Measurements from ENCODE around the gene NFKB2.

Gene NFKB2

GRCh38 chr10:102409604-102410428 is 14.3 kb downstream of the NFKB2 start:
- DNase-seq = no peak

DNA sequence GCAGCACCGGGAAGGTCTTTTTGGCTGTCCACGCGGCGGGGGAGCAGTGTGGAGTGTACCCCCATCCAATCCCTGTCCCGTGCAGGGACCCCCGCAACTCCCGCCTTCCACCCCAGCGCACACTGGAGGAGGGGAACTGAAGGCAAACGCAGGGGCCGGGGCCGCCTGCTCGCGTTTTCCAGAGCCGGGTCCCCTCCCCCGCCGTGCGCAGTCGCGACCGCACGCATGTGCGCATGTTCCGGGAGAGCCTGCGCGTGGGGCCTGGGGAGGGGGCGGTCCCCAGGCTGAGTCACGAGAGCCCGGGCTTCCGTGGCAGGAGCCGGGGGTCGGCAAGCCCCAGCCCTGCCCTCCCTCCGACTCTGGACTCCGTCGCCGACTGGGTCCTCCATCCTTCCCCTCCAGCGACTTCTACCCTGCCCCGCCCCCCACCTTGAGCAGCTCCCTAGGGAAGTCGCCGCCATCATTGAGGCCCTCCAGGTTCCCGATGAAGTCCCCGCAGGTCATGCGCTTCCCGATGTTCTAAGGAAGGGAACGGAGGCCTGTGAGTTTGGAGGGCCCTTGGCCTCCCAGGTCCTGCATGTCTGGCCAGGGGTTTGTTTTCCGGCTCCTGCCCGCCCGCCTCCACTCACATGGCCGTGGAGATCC is 15.0 kb downstream of the NFKB2 start:
- peak; percentile 74 to 83 for DNase-seq

DNA sequence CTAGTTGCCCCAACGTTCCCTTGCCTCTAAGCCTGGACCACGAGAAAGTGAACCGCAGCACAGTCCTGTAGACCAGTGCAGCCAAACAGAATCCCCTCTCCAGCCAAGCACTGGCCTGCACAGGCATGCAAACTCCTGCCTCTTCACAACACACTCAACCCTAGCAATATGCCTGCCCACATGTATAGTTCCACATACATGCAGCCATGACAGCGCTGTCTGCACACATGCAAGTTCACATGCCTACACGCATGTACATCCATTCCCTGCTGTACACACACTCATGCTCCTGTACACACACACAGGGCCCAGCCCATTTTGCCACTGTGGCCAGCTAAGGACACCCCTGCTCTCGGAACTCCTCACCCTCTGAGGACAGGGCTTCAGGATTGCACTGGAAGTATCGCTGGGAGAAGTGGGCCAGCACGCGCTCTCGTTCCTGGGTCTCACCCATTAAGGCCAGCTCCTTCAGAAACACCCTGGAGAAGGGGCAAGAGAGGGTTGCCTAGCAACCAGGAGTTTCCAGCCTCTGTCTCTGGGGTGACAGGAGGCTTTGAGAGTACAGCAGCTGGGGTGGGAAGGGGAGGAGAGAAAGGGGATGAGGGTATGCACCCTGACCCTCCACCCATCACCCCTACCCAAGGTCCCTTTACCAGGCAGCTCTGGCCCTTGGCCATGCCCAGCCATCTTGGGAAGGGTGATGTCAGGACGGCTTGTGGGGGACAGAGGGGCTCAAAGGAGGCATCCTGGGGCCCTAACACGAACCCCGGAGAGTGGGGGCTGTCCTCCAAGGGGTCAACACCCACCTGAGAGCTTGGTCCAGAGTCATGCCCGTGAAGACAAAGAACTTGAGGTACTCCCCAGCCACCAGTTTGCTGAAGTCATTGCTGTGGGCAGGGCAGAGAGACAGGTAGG is 16.1 kb downstream of the NFKB2 start:
- no peak for DNase-seq

- DNase-seq = no peak
Observed at GRCh38 chr10:102412293-102412692, 16.8 kb downstream of the NFKB2 start.

- peak in 1 of 2 experiments; percentile 50 for DNase-seq
Observed at GRCh38 chr10:102413053-102413705, 17.7 kb downstream of the NFKB2 start.

GRCh38 chr10:102413806-102414561 is 18.5 kb downstream of the NFKB2 start:
- DNase-seq = no peak

GRCh38 chr10:102414749-102415148 is 19.2 kb downstream of the NFKB2 start:
- no peak for DNase-seq

DNA sequence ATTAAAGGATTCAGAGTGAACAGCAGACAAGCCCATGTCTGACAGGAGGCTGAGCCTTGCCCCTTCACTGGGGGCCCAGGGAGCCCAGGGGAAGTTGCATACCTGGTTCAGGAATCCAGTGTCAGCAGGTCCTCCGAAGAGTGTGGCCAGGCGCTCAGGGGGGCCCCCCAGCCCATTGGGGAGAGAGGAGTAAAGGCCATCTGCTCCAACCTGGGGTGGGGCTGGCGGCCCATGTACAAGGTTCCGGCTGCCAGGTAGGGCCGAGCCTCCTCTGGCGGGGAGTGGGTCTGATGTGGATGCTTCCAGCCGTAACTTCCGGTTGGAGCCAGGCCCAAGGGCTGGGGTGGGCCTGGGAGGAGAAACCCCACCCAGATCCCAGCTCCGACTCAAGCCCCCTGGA is 20.8 kb downstream of the NFKB2 start:
- DNase-seq = no peak

- DNase-seq = no peak
Observed at GRCh38 chr10:102416695-102417094, 21.2 kb downstream of the NFKB2 start.

- DNase-seq = no peak
Observed at GRCh38 chr10:102418622-102419268, 23.2 kb downstream of the NFKB2 start, which contains the start of gene PSD. Gene PSD (minus strand): TSS chr10:102418785. CDS start chr10:102417038, 1,747 bp downstream.

DNA sequence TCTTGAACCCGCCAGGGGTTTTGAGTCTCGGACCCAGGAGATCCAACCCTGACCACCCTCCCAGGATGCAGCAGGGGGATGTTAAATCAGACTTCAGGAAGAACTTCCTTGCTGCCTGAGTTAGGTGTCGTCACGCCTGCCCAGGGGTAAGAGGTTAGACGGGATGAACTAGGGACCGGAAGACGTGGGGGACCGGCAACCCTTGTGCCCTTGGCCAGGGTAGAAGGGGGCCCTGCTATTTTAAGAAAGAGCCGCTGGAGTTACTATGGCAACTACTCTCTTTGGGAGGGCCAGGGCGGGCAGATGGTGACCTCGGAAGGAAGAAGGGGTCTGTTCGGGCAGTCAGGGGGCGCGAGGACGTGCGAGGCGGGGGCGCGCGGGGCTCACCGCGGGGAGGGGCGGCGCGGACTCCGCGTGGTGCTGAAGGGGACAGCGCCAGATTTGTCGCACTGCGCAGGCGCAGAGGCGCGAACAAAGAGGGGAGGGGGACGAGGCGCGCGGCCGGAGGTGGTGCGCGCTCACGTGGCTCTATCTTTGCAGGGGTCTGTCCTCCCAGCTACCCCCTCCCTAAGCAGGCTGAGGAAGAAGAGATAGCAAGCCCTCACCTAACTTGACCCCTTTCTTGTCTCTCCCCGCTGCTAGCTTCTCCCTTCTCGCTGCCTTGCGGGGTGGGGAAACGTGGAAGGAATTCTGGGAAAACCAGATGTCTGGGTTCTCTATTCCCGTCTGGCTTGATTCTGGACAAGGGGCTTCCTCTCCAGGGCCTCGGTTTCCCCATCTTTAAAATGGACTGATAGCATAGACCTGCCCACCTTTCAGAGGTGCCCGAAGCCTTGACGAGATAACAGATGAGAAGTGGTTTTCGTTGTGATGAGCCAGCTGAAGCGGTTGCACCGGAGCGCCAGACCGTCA is 24.0 kb downstream of the NFKB2 start:
- DNase-seq = peak; percentile 55 to 69

GRCh38 chr10:102420181-102420713 is 24.7 kb downstream of the NFKB2 start:
- no peak for DNase-seq

DNA sequence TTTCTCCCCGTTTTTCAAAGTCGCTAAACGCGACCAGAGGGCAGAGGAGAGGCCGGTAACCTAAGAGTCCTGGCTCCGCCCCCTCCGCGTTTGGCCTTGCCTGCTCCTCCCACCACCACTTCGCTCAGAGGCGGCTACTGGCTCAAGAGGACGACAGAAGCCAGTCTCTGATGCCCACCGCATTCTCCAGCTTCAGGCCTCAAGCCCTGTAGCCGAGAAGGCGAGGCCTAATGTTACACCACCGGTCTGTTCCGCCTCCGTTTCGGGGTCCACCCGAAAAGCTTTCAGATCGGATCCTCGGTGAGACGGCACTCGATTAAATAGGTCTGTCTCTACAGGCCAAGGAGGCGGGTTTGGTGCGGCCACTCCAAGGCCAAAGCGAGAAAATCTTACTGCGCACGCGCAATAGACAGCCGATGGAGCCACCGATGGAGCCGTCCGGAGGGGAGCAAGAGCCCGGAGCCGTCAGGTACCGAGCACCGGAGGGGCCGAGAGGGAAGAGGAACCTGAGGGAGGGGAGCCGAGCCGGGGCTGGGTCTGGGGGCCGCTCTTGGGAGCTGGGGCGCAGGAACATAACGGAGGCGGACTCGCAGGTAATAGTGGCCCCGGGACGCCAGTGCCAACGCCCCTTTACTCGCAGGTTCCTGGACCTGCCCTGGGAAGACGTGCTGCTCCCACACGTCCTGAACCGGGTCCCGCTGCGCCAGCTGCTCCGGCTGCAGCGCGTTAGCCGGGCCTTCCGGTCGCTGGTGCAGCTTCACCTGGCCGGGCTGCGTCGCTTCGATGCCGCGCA is 25.4 kb downstream of the NFKB2 start, which contains the start of gene FBXL15:
Gene FBXL15 (plus strand): TSS at position 123 of the 793 bp plus-strand sequence. CDS start 294 bp downstream, at position 417.
- DNase-seq = peak; percentile 88 to 94

DNA sequence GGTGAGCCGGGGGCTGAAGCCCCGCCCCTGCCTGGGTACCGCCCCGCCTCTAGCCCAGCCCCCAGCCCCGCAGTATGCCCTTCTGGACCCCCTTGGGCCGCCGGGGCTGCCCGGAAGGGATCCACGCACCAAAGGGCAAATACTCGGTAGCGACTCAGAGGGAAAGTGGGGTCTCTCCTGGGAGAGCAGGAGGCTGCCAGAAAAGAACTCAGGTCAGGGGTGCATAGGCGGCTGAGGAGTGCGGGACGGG is 25.9 kb downstream of the NFKB2 start:
- DNase-seq = no peak

GRCh38 chr10:102421757-102422512 is 26.4 kb downstream of the NFKB2 start:
- DNase-seq = no peak

- peak; percentile 41 to 59 for DNase-seq
Observed at GRCh38 chr10:102422545-102423129, 27.1 kb downstream of the NFKB2 start.

DNA sequence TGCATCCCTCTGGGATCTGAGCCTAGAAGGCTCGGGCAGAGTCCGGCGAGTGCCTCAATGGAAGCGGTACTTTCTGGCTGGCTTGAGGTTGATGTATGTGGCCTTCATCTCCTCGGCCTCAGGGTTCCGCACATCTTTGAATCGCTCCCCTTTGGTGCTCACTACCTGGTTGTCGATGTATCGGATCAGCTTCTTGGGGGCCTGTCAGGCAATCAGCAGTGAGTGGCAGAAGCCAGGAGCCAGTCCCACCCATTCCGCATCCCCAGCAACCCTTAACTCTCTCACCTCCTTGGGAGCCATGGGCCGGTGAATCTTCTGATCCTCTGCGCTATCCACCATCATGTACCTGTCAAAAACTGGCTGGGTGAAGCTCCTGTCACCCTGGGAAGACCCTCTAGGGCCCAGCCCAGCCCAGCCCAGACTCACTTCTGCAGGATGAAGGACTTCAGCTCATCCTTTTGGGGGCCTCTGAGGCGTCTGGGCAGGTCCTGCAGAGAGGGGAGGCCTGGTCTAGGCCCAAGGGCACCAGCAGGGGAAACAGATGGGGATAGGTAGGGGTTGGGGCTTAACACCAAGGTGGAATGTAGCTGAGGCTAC is 28.0 kb downstream of the NFKB2 start:
- no peak for DNase-seq

DNA sequence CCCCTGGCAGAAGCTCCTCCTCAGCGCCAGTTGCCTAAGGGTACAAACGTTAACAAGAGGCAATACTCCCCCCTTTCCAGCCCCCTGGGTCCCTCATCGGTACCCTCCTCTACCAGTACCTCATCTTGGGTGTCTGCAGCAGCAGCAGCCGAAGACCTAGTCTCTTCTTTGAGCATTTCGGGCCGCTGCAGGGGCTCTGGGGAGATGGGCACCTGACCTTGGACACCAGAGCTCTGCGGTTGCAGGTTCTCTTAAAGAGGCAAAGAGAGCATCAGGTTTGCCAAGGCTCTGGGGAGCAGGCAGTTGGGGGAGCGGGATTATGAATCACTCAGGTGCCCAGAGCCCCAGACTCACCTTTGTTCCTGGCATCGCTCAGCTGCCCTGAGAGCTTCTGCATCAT is 28.6 kb downstream of the NFKB2 start:
- no peak for DNase-seq
